Activated T-helper 9 cell treated with anti-CD3 and anti-CD28 coated beads, Interleukin-2, amount 50 U/mL, for 16 hours (primary cell): ENCODE results near the gene WNT9B.

ENCODE experiments used
- DNase-seq: peaks from one replicate; pipeline ENCODE4 v3.0.0-alpha.2; 2020; ENCODE audit warnings: low read depth

WNT9B gene

GRCh38 chr17:46884552-46884951, 33.2 kb downstream of the WNT9B start:
- no peak for DNase-seq

GRCh38 chr17:46885415-46886309, 34.3 kb downstream of the WNT9B start:
- DNase-seq = no peak

GRCh38 chr17:46886310-46886663, 34.9 kb downstream of the WNT9B start:
- no peak for DNase-seq

- no peak for DNase-seq
Observed at GRCh38 chr17:46887717-46888116, 36.3 kb downstream of the WNT9B start.

GRCh38 chr17:46888727-46889126, 37.3 kb downstream of the WNT9B start:
- no peak for DNase-seq

GRCh38 chr17:46889519-46889918, 38.1 kb downstream of the WNT9B start:
- DNase-seq = no peak

- DNase-seq = no peak
Observed at GRCh38 chr17:46889992-46890564, 38.7 kb downstream of the WNT9B start.

- DNase-seq = no peak
Observed at GRCh38 chr17:46890638-46891037, 39.3 kb downstream of the WNT9B start.

GRCh38 chr17:46892192-46892703, 40.9 kb downstream of the WNT9B start:
- DNase-seq = no peak

GRCh38 chr17:46894024-46894423, 42.6 kb downstream of the WNT9B start:
- no peak for DNase-seq

GRCh38 chr17:46894476-46895151, 43.2 kb downstream of the WNT9B start:
- DNase-seq = no peak

GRCh38 chr17:46895171-46895570, 43.8 kb downstream of the WNT9B start:
- no peak for DNase-seq

- DNase-seq = no peak
Observed at GRCh38 chr17:46896991-46897390, 45.6 kb downstream of the WNT9B start.

- DNase-seq = no peak
Observed at GRCh38 chr17:46898364-46898763, 47.0 kb downstream of the WNT9B start.

GRCh38 chr17:46898860-46899259, 47.5 kb downstream of the WNT9B start:
- DNase-seq = no peak

- DNase-seq = no peak
Observed at GRCh38 chr17:46901291-46901690, 49.9 kb downstream of the WNT9B start.

GRCh38 chr17:46903762-46904672, 52.6 kb downstream of the WNT9B start:
- DNase-seq = no peak

- no peak for DNase-seq
Observed at GRCh38 chr17:46908068-46908737, 56.8 kb downstream of the WNT9B start.

- no peak for DNase-seq
Observed at GRCh38 chr17:46910179-46910927, 59.0 kb downstream of the WNT9B start.

GRCh38 chr17:46911311-46911710, 59.9 kb downstream of the WNT9B start:
- DNase-seq = no peak

- DNase-seq = no peak
Observed at GRCh38 chr17:46915596-46915995, 64.2 kb downstream of the WNT9B start.
